GM18951 (cell line): ENCODE results near the gene GFRA1.
"Not testable (repeated sequence)": the region's sequence is repeated elsewhere in the genome, so short reads cannot be mapped to it uniquely, and the experiment has no call there.

Experiments
- POLR2A ChIP-seq: IDR thresholded peaks from 4 replicates; pipeline ENCODE4 v1.6.1; 2011; ENCODE audit warnings: mild to moderate bottlenecking; ENCODE audit not compliant: insufficient read length, insufficient read depth; ENCODE audit errors: extremely low read depth
- in situ Hi-C: fragments of 300-500 bp; cut with MboI; formaldehyde crosslinking; loops from one replicate; pipeline ENCODE4 v1.12.0; 2022; ENCODE audit warnings: low sequenced_read_pairs, mixed read lengths, inconsistent platforms; ENCODE audit not compliant: unreplicated experiment

The GFRA1 gene

GRCh38 chr10:116186273-116186672 lies 86.7 kb downstream of the GFRA1 start:
- in situ Hi-C loops = no loop called here
- TF ChIP-seq POLR2A = no peak

- in situ Hi-C loops = no loop called here
- TF ChIP-seq POLR2A = no peak
Observed at GRCh38 chr10:116185199-116185867, 87.7 kb downstream of the GFRA1 start.

GRCh38 chr10:116184512-116184794 lies 88.6 kb downstream of the GFRA1 start:
- in situ Hi-C loops = no loop called here

GRCh38 chr10:116183733-116184511 lies 89.1 kb downstream of the GFRA1 start:
- TF ChIP-seq POLR2A = no peak
- in situ Hi-C loops = no loop called here

More at GRCh38 chr10:116184512-116184794, 88.6 kb downstream of the GFRA1 start:
- no peak for TF ChIP-seq POLR2A

- no peak for TF ChIP-seq POLR2A
- in situ Hi-C loops = no loop called here
Observed at GRCh38 chr10:116182426-116182825, 90.6 kb downstream of the GFRA1 start.

GRCh38 chr10:116178086-116178605 lies 94.9 kb downstream of the GFRA1 start:
- in situ Hi-C loops = no loop called here
- TF ChIP-seq POLR2A = no peak

GRCh38 chr10:116175231-116175630 lies 97.8 kb downstream of the GFRA1 start:
- TF ChIP-seq POLR2A = no peak
- in situ Hi-C loops = no loop called here

- TF ChIP-seq POLR2A = no peak
- in situ Hi-C loops = no loop called here
Observed at GRCh38 chr10:116171505-116171904, 101.5 kb downstream of the GFRA1 start.

GRCh38 chr10:116170815-116171250 lies 102.2 kb downstream of the GFRA1 start:
- in situ Hi-C loops = no loop called here
- TF ChIP-seq POLR2A = no peak

- in situ Hi-C loops = no loop called here
- TF ChIP-seq POLR2A = no peak
Observed at GRCh38 chr10:116169782-116170445, 103.1 kb downstream of the GFRA1 start.

GRCh38 chr10:116168745-116169144 lies 104.3 kb downstream of the GFRA1 start:
- in situ Hi-C loops = no loop called here
- no peak for TF ChIP-seq POLR2A

GRCh38 chr10:116168329-116168728 lies 104.7 kb downstream of the GFRA1 start:
- TF ChIP-seq POLR2A = no peak
- in situ Hi-C loops = no loop called here

GRCh38 chr10:116165941-116166340 lies 107.1 kb downstream of the GFRA1 start:
- in situ Hi-C loops = not testable (repeated sequence)
